GM23338 (cell line): ENCODE measurements around the gene JAKMIP2. TPM values are rescaled to one million over a fixed set of nuclear protein-coding genes. Genes with fewer than 3 reads are reported as not detected.

Experiments used
- ATAC-seq: fragments of 200-7000 bp; cut with Tn5 transposase; 3 replicates; pipeline ENCODE4 v1.9.1; 2020
- DNase-seq: peaks from one replicate; pipeline ENCODE4 v3.0.0-alpha.2; 2015; ENCODE audit warnings: low spot score
- H2AFZ ChIP-seq: fragments of 200-600 bp; sonication (generic); 2 replicates; pipeline ENCODE4 v1.8.0; 2016; ENCODE audit warnings: antibody characterized with exemption, mild to moderate bottlenecking, moderate library complexity
- H3F3A ChIP-seq: fragments of 200-600 bp; sonication (generic); replicated peaks from 2 replicates; pipeline ENCODE4 v1.8.0; 2017; ENCODE audit warnings: antibody characterized with exemption, mixed run types, low read depth
- H3K27ac ChIP-seq: fragments of 200-600 bp; sonication (generic); 2 replicates; pipeline ENCODE4 v1.6.1; 2016; ENCODE audit warnings: low read depth
- H3K27me3 ChIP-seq: fragments of 200-600 bp; sonication (generic); 2 replicates; pipeline ENCODE4 v1.8.0; 2016; ENCODE audit warnings: mild to moderate bottlenecking, mixed run types, moderate library complexity; ENCODE audit not compliant: insufficient read depth
- H3K36me3 ChIP-seq: fragments of 200-600 bp; sonication (generic); 2 replicates; pipeline ENCODE4 v1.8.0; 2016; ENCODE audit warnings: mild to moderate bottlenecking; ENCODE audit not compliant: insufficient read depth
- H3K4me1 ChIP-seq: fragments of 200-600 bp; sonication (generic); 2 replicates; pipeline ENCODE4 v1.8.0; 2016; ENCODE audit warnings: mild to moderate bottlenecking, moderate library complexity; ENCODE audit not compliant: insufficient read depth
- H3K4me2 ChIP-seq: fragments of 200-600 bp; sonication (generic); 2 replicates; pipeline ENCODE4 v1.7.1; 2017; ENCODE audit warnings: mixed run types
- H3K4me3 ChIP-seq: fragments of 200-600 bp; sonication (generic); 2 replicates; pipeline ENCODE4 v1.6.1; 2016; ENCODE audit warnings: mixed run types
- H3K79me2 ChIP-seq: fragments of 200-600 bp; sonication (generic); replicated peaks from 2 replicates; pipeline ENCODE4 v1.8.0; 2017; ENCODE audit warnings: mild to moderate bottlenecking; ENCODE audit not compliant: insufficient read depth
- H3K9me2 ChIP-seq: fragments of 200-600 bp; sonication (generic); 2 replicates; pipeline ENCODE4 v1.8.0; 2017; ENCODE audit not compliant: insufficient read depth
- H4K20me1 ChIP-seq: fragments of 200-600 bp; sonication (generic); replicated peaks from 2 replicates; pipeline ENCODE4 v1.8.0; 2017; ENCODE audit warnings: mild to moderate bottlenecking; ENCODE audit not compliant: insufficient read depth
- H3K27ac Mint-ChIP-seq: 2 replicates; pipeline ENCODE4 v1.8.0; 2020; ENCODE audit warnings: inconsistent platforms, mild to moderate bottlenecking, moderate library complexity, mixed read lengths
- H3K27me3 Mint-ChIP-seq: 3 replicates; pipeline ENCODE4 v1.8.0; 2022; ENCODE audit warnings: low read depth, mild to moderate bottlenecking, moderate library complexity, mixed read lengths, inconsistent platforms; ENCODE audit not compliant: insufficient read depth, poor library complexity
- H3K36me3 Mint-ChIP-seq: 3 replicates; pipeline ENCODE4 v1.8.0; 2021; ENCODE audit warnings: low read depth, mild to moderate bottlenecking, inconsistent platforms, moderate library complexity, mixed read lengths
- H3K4me1 Mint-ChIP-seq: 3 replicates; pipeline ENCODE4 v1.8.0; 2020; ENCODE audit warnings: mild to moderate bottlenecking, inconsistent platforms, mixed read lengths
- H3K4me3 Mint-ChIP-seq: 3 replicates; pipeline ENCODE4 v1.8.0; 2021; ENCODE audit warnings: moderate library complexity, mild to moderate bottlenecking, inconsistent platforms, mixed read lengths
- H3K9me3 Mint-ChIP-seq: 3 replicates; pipeline ENCODE4 v1.8.0; 2020; ENCODE audit warnings: moderate library complexity, mild to moderate bottlenecking, inconsistent platforms, mixed read lengths
- CREB1 ChIP-seq: fragments of 250-450 bp; sonication (Bioruptor Pico); IDR thresholded peaks from 2 replicates; pipeline ENCODE4 v1.5.0; 2020; ENCODE audit warnings: low read depth, mild to moderate bottlenecking, moderate library complexity
- CTCF ChIP-seq, 2 experiments: fragments of 200-600 bp in 1 of 2; sonication (generic) in 1 of 2; conservative IDR thresholded peaks; 2 replicates each; pipeline versions ENCODE4 v1.5.1 to v1.6.1; 2016 to 2017; ENCODE audit warnings: antibody characterized with exemption in 2 of 2, low read depth in 2 of 2, mild to moderate bottlenecking in 2 of 2, moderate library complexity in 1 of 2
- EZH2 ChIP-seq: fragments of 200-600 bp; sonication (generic); IDR thresholded peaks from one replicate; pipeline ENCODE4 v1.8.0; 2017; ENCODE audit warnings: antibody characterized with exemption, mild to moderate bottlenecking, low read depth; ENCODE audit not compliant: unreplicated experiment
- EZH2phosphoT487 ChIP-seq: fragments of 200-600 bp; sonication (generic); IDR thresholded peaks from one replicate; pipeline ENCODE4 v1.8.1; 2018; ENCODE audit warnings: antibody characterized with exemption; ENCODE audit not compliant: unreplicated experiment
- JUNB ChIP-seq: IDR thresholded peaks from one replicate; pipeline ENCODE4 v1.6.1; 2016; ENCODE audit warnings: antibody characterized with exemption; ENCODE audit not compliant: unreplicated experiment
- REST ChIP-seq: IDR thresholded peaks from one replicate; pipeline ENCODE4 v1.6.1; 2018; ENCODE audit warnings: antibody characterized with exemption; ENCODE audit not compliant: unreplicated experiment
- ZNF114 ChIP-seq: fragments of 250-450 bp; sonication (Bioruptor Pico); IDR thresholded peaks from 2 replicates; pipeline ENCODE4 v1.5.0; 2020; ENCODE audit warnings: mild to moderate bottlenecking, moderate library complexity
- ZNF331 ChIP-seq: fragments of 250-450 bp; sonication (Bioruptor Pico); IDR thresholded peaks from 2 replicates; pipeline ENCODE4 v1.5.0; 2020; ENCODE audit warnings: low read depth, mild to moderate bottlenecking, moderate library complexity
- ZNF462 ChIP-seq: fragments of 250-450 bp; sonication (Bioruptor Pico); IDR thresholded peaks from 2 replicates; pipeline ENCODE4 v1.5.0; 2020; ENCODE audit warnings: mild to moderate bottlenecking, moderate library complexity
- polyA plus RNA-seq: library from polyadenylated mRNA; unstranded; fragments of >200 nt; fragmentation: Nextera tagmentation; extraction: Ambion mirVana; gene quantifications from 2 replicates; pipeline ENCODE4 v1.2.1, GENCODE V29; 2016
- total RNA-seq: library from RNA; depleted of rRNA; stranded (reverse); fragments of >200 nt; shearing (Covaris generic); gene quantifications from 2 replicates; pipeline ENCODE4 v1.2.3, GENCODE V29; 2014
- TF ChIP-seq, protein P1 (sequence below): IDR thresholded peaks from 2 replicates; pipeline ENCODE4 v1.6.1; 2016; ENCODE audit warnings: antibody characterized with exemption

Gene JAKMIP2
- total and polyA plus RNA-seq, 2 experiments from 2014 or later, result 20.5 to 27.2 TPM

DNA sequence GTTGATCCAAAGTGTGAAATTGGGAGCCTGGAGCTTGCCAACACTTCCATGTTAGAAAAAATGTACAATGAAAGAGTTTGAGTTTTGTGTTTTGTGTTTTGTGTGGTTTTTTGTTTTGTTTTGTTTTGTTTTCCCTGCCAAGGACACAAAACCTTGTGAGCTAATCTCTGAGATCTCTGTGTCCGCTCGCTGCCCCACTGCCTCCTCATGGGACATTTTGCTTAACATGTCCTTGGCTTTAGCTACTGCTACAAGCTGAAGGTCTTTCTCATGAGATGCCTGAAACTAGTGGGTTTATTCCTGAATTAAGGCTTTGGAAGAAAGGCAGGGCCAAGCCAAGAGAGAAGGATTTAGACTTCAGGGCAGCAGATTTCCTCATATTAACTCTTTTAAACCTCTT is 7.3 kb upstream of the JAKMIP2 start:
- no peaks in the 10 kb centered on the region for H3K27me3 Mint-ChIP-seq
- no peaks in the 10 kb centered on the region for H3K4me1 ChIP-seq
- H4K20me1 ChIP-seq, result no peaks in the 10 kb centered on the region
- H3K36me3 ChIP-seq, result no peaks in the 10 kb centered on the region
- TF ChIP-seq REST (no peak), CREB1 (CRISPR knock-in tag) (no peak), ZNF462 (CRISPR knock-in tag) (no peak), EZH2phosphoT487 (no peak), ZNF331 (no peak), CTCF (conservative IDR thresholded peaks at IDR 0.05; ENCODE audit: low read depth in 2 of 2) (no peak), EZH2 (no peak), ZNF114 (no peak), JUNB (no peak)
- TF ChIP-seq, protein P1, sequence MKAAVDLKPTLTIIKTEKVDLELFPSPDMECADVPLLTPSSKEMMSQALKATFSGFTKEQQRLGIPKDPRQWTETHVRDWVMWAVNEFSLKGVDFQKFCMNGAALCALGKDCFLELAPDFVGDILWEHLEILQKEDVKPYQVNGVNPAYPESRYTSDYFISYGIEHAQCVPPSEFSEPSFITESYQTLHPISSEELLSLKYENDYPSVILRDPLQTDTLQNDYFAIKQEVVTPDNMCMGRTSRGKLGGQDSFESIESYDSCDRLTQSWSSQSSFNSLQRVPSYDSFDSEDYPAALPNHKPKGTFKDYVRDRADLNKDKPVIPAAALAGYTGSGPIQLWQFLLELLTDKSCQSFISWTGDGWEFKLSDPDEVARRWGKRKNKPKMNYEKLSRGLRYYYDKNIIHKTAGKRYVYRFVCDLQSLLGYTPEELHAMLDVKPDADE, result no peak
- H3K36me3 Mint-ChIP-seq, result no peaks in the 10 kb centered on the region
- no peak for ATAC-seq
- H3K4me2 ChIP-seq, result no peak overlapping the region
- no peak overlapping the region for H3K4me3 Mint-ChIP-seq
- no peaks in the 10 kb centered on the region for H3F3A ChIP-seq
- no peak overlapping the region for H3K27ac Mint-ChIP-seq
- no peaks in the 10 kb centered on the region for H3K4me1 Mint-ChIP-seq
- H3K27me3 ChIP-seq, result no peaks in the 10 kb centered on the region
- no peaks in the 10 kb centered on the region for H3K9me2 ChIP-seq
- H3K4me3 ChIP-seq, result no peak overlapping the region
- DNase-seq, result no peak
- H3K9me3 Mint-ChIP-seq, result no peaks in the 10 kb centered on the region
- no peak overlapping the region for H2AFZ ChIP-seq
- no peak overlapping the region for H3K27ac ChIP-seq
- H3K79me2 ChIP-seq, result no peaks in the 10 kb centered on the region
